GM06990 (cell line): ENCODE data around the gene SCRT2.

Source experiments
- DNase-seq: peaks from one replicate; pipeline ENCODE4 v3.0.0-alpha.2; 2011; ENCODE audit not compliant: insufficient read length; ENCODE audit errors: extremely low read depth
- H3K27me3 ChIP-seq: replicated peaks from 2 replicates; pipeline ENCODE4 v1.6.0; 2011; ENCODE audit warnings: low read length; ENCODE audit not compliant: control insufficient read depth, insufficient read depth
- H3K36me3 ChIP-seq: 2 replicates; pipeline ENCODE4 v1.5.1; 2011; ENCODE audit warnings: low read length; ENCODE audit not compliant: control insufficient read depth, insufficient read depth
- H3K4me3 ChIP-seq: replicated peaks from 2 replicates; pipeline ENCODE4 v1.5.1; 2011; ENCODE audit warnings: low read depth, mild to moderate bottlenecking, control low read depth, low read length
- TF ChIP-seq, protein P1 (sequence below): IDR thresholded peaks from 2 replicates; pipeline ENCODE4 v1.5.1; 2011; ENCODE audit warnings: low read length, control low read depth, mild to moderate bottlenecking, inconsistent platforms; ENCODE audit not compliant: insufficient read depth, poor library complexity, severe bottlenecking

SCRT2 gene

GRCh38 chr20:658731-659291, 16.8 kb downstream of the SCRT2 start:
- TF ChIP-seq, protein P1, sequence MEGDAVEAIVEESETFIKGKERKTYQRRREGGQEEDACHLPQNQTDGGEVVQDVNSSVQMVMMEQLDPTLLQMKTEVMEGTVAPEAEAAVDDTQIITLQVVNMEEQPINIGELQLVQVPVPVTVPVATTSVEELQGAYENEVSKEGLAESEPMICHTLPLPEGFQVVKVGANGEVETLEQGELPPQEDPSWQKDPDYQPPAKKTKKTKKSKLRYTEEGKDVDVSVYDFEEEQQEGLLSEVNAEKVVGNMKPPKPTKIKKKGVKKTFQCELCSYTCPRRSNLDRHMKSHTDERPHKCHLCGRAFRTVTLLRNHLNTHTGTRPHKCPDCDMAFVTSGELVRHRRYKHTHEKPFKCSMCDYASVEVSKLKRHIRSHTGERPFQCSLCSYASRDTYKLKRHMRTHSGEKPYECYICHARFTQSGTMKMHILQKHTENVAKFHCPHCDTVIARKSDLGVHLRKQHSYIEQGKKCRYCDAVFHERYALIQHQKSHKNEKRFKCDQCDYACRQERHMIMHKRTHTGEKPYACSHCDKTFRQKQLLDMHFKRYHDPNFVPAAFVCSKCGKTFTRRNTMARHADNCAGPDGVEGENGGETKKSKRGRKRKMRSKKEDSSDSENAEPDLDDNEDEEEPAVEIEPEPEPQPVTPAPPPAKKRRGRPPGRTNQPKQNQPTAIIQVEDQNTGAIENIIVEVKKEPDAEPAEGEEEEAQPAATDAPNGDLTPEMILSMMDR: no peak

GRCh38 chr20:658202-658601, 17.4 kb downstream of the SCRT2 start:
- H3K27me3 ChIP-seq: no peaks in the 10 kb centered on the region; the same call in 1 of the 2 replicates
- TF ChIP-seq, protein P1: no peak
- no peak overlapping the region for H3K4me3 ChIP-seq
- H3K36me3 ChIP-seq: no peaks in the 10 kb centered on the region
- no peak for DNase-seq

More at GRCh38 chr20:658731-659291, 16.8 kb downstream of the SCRT2 start:
- no peaks in the 10 kb centered on the region; the same call in 1 of the 2 replicates for H3K27me3 ChIP-seq
- H3K4me3 ChIP-seq: no peak overlapping the region
- no peak for DNase-seq
- H3K36me3 ChIP-seq: no peaks in the 10 kb centered on the region

DNA sequence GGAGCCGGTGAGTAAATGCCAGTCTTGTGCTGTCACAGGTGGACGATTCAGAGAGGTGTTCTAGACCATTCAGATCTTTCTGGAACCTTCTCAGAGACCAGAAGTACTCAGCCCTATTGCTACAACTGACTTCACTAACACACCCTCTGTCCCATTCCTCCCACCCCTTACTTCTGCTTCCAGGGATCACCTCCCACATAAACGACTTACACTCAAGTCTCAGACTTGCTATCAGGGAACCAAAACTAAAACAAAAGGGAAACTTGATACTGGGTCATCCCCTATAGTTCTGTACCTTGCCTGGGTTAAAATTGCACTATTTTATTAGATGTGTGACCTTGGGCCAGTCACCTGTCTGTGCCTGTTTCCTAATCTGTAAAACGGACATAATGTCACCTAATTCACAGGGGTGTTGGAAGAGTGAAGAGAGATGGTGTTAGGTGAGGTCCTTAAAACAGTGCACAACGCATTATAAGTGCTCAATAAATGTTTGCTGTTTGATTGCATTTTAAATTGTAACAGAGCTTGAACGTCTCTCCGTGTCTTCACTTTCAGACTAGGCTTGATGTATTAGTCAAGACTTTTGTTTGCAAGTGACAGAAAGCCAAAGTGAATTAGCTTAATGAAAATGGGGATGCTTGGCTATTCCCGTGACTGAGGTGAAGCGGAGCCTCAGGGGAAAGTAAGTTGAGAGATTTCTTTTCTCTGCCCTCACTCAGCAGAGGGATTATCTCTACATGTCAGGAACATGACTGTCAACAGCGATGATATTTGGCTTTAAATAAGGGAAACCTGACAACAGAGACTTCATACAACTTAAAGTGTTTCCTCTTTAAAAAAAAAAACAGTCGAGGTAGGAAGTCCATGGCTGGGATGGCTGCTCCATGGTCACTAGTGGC, 19.6 kb downstream of the SCRT2 start:
- TF ChIP-seq, protein P1: no peak
- no peak for DNase-seq
- Histone ChIP-seq H3K27me3 (no peaks in the 10 kb centered on the region; the same call in 1 of the 2 replicates), H3K4me3 (no peak overlapping the region), H3K36me3 (no peaks in the 10 kb centered on the region)

- TF ChIP-seq, protein P1: no peak
- Histone ChIP-seq H3K36me3 (no peaks in the 10 kb centered on the region; the same call in 1 of the 2 replicates), H3K4me3 (no peak overlapping the region), H3K27me3 (no peaks in the 10 kb centered on the region; the same call in 1 of the 2 replicates)
- DNase-seq: no peak
Observed at GRCh38 chr20:654417-654750, 21.2 kb downstream of the SCRT2 start.

DNA sequence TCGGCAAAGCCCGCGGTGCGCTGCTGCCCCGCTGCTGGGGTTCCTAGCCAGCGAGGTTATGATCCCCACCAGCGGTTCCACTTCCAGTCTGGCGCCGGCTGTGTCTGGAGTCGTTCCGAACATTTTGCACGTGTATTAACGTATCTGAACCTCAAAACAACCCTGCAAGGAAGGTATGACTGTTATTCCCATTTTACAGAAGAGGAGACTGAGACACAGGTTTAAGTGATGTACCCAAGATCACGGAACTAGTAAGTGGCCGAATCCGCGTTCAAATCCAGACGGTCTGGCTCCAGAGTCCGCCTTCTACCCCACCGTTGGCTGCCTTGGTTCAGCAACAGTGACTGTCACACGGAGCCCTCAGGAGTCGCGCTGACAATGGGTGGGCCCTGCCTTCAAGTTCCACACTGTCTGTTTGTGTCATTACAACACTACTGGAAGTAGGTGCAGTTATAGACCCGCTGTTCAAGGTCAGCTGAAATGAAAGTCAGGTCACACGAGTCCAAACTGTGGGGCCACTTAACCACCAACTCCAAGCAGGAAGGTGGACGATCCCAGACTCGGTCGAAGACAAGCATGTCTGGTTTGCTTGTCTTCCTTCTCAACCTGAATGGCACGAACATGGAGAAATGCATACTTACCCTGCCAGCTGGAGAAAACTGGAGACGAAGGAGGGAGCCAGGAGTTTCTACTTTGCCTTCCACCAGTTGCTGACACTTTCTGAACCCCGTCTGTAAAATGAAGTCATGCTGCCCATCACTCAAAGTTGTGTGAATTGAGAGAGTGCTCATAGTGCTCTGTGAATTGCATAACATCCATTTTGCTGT, 21.8 kb downstream of the SCRT2 start:
- Histone ChIP-seq H3K4me3 (peak overlapping the region; percentile 90), H3K36me3 (no peaks in the 10 kb centered on the region; the same call in 1 of the 2 replicates), H3K27me3 (no peaks in the 10 kb centered on the region; the same call in 1 of the 2 replicates)
- DNase-seq: no peak
- TF ChIP-seq, protein P1: no peak
